ENCODE results near the gene SH3TC1.

GRCh38 chr4:8217871-8218270 lies 18.8 kb downstream of the SH3TC1 start:
- no peak for TF ChIP-seq CTCF (optimal IDR thresholded peaks at IDR 0.05 in 1 of 3, IDR thresholded peaks at IDR 0.05 in 1 of 3, conservative IDR thresholded peaks at IDR 0.05 in 1 of 3; ENCODE audit: extremely low read depth in 1 of 3, insufficient read depth in 2 of 3, low read length in 3 of 3)
- no peak for TF ChIP-seq EZH2 (IDR thresholded peaks at IDR 0.05; ENCODE audit: low read length)

Data from keratinocyte (primary cell).